Adrenal gland (tissue), 5 donors: ENCODE results near the gene SETX.

Experiments
- CTCF ChIP-seq, 6 experiments: fragments of 450-650 bp in 4 of 6; fragments of 200-600 bp in 2 of 6; sonication (generic) in 1 of 6; IDR thresholded peaks; 1 replicate in 5 of 6; 2 replicates in 1 of 6; pipeline versions ENCODE4 v1.5.1 to v1.8.0; 2016 to 2021; ENCODE audit warnings: antibody characterized with exemption in 6 of 6, mild to moderate bottlenecking in 2 of 6, moderate library complexity in 1 of 6
- POLR2A ChIP-seq, 2 donors: fragments of 450-650 bp; IDR thresholded peaks; one replicate each; pipeline ENCODE4 v1.6.1; 2017; ENCODE audit warnings: antibody characterized with exemption in 2 of 2, mild to moderate bottlenecking in 2 of 2, moderate library complexity in 1 of 2
- donor health status: DM: no; HTN: no; CAD: no.

DNA sequence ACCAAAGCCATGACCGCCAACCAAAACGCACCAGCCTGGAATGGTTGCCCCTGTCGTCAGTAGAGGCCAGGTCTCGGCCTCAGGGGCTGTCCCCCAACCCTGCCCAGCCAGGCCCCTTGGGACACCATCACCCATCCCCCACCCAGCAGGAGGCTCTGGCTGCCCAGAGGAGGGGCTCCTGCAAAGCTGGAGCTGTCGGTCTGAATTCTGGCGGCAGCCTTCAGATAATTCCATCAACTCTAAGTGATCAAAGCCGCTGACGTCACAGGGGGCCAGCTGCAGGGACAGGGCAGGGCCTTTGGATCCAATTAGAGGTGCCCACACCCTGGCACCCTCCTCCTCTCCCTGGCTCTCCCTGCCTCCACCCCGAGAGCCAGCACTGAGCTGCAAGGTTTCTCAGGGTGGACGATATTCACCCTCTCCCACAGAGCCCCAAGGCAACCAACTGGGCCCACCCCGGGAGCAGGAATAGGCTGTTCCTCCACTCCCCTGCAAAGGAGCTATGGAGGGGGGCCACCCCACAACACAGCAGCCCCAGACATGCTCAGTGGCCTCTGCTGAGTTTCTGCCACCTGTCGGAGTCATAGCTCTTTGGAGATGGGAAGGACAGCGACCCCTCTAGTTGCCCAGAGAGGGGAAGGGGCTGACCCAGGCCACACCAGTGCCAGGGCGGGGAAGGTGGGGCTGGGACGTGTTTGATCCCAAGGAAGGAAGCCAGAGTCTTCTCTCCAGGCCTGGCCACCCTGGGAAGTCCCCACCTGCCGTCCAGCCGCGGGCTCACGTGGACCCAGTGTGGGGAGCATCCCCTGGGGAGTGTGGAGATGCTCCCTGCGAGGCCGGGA is 114.6 kb downstream of the SETX start:
- no peak for TF ChIP-seq CTCF (IDR thresholded peaks at IDR 0.05)
- no peak for TF ChIP-seq POLR2A (IDR thresholded peaks at IDR 0.05)
